Stomach (tissue), 4 donors: ENCODE measurements around the gene EIF6.

Experiments
- CTCF ChIP-seq, 7 experiments: fragments of 450-650 bp in 4 of 7; fragments of 200-600 bp in 3 of 7; sonication (generic) in 3 of 7; IDR thresholded peaks; one replicate each; pipeline ENCODE4 v1.5.1; 2016 to 2019; ENCODE audit warnings: antibody characterized with exemption in 7 of 7, control low read depth in 2 of 7, mild to moderate bottlenecking in 1 of 7
- POLR2A ChIP-seq, 4 donors: fragments of 450-650 bp; IDR thresholded peaks; one replicate each; pipeline ENCODE4 v1.6.1; 2016; ENCODE audit warnings: antibody characterized with exemption in 4 of 4, control low read depth in 2 of 4, mild to moderate bottlenecking in 1 of 4, moderate library complexity in 1 of 4

GRCh38 chr20:35279533-35280174, 4.9 kb downstream of the EIF6 start:
- no peak for TF ChIP-seq POLR2A (IDR thresholded peaks at IDR 0.05)
- no peak for TF ChIP-seq CTCF (IDR thresholded peaks at IDR 0.05)
